IPS-20b (cell line): ENCODE data around the gene OR2C1.

Source experiments
- H3K27ac ChIP-seq: one replicate; pipeline ENCODE4 v1.5.1; 2013; ENCODE audit warnings: low read length
- H3K27me3 ChIP-seq: 2 replicates; pipeline ENCODE4 v1.6.1; 2013; ENCODE audit warnings: mild to moderate bottlenecking, low read length, inconsistent platforms; ENCODE audit not compliant: insufficient read depth
- H3K36me3 ChIP-seq: 2 replicates; pipeline ENCODE4 v1.6.1; 2013; ENCODE audit warnings: low read depth, mild to moderate bottlenecking, inconsistent platforms, low read length, moderate library complexity; ENCODE audit not compliant: insufficient read depth
- H3K4me1 ChIP-seq: 2 replicates; pipeline ENCODE4 v1.6.1; 2013; ENCODE audit warnings: mild to moderate bottlenecking, control low read depth, inconsistent platforms, low read length, moderate library complexity; ENCODE audit not compliant: insufficient read depth
- H3K4me3 ChIP-seq: 2 replicates; pipeline ENCODE4 v1.5.1; 2013; ENCODE audit warnings: mild to moderate bottlenecking, low read length, inconsistent platforms
- H3K9ac ChIP-seq: 2 replicates; pipeline ENCODE4 v1.6.1; 2013; ENCODE audit warnings: low read depth, mild to moderate bottlenecking, inconsistent platforms, low read length, moderate library complexity
- H3K9me3 ChIP-seq: 2 replicates; pipeline ENCODE4 v1.6.1; 2013; ENCODE audit warnings: mild to moderate bottlenecking, low read depth, low read length, inconsistent platforms; ENCODE audit not compliant: insufficient read depth

Gene OR2C1

GRCh38 chr16:3400779-3401688 is 45.3 kb downstream of the OR2C1 start, which contains the start of the genes ZNF174 and ZSCAN32:
TSS of gene ZNF174 (plus strand) at chr16:3401215. CDS start at chr16:3402005, 790 bp downstream.
TSS of gene ZSCAN32 (minus strand) at chr16:3401004. CDS start at chr16:3397557, 3,447 bp downstream.
- Histone ChIP-seq H3K27me3 (no peaks in the 10 kb centered on the region), H3K36me3 (peaks cover 51% of the 10 kb centered on the region), H3K4me1 (no peaks in the 10 kb centered on the region), H3K9me3 (peaks cover 26% of the 10 kb centered on the region; the same call in 1 of the 2 replicates), H3K9ac (peak within 1 kb of the TSS; percentile 86), H3K27ac (no peak within 1 kb of the TSS), H3K4me3 (peak within 1 kb of the TSS; percentile 84)

DNA sequence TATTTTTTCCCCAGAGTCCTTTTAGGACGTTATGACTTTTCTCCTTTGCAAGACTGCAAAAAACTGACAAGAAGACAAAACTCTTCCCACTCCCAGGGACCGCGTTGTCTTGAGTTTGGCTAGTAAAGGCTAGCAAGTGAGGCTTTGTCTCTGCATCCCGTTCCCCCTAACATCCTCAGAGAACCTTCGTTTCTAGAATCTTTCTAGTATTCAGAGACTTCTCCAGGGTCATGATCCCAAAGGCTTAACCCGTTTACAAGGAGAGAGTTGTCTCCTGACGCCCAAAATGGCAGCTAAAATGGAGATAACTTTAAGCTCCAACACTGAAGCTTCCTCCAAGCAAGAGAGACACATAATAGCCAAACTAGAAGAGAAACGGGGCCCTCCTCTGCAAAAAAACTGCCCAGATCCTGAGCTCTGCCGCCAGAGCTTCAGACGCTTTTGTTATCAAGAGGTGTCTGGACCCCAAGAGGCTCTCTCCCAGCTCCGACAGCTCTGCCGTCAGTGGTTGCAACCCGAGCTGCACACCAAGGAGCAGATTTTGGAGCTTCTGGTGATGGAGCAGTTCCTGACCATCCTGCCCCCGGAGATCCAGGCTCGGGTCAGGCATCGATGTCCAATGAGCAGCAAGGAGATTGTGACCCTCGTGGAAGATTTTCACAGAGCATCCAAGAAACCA is 46.2 kb downstream of the OR2C1 start:
- H3K4me1 ChIP-seq = no peaks in the 10 kb centered on the region
- peak overlapping the region; percentile 70; the same call in 1 of the 2 replicates for H3K9ac ChIP-seq
- H3K27me3 ChIP-seq = no peaks in the 10 kb centered on the region
- peak overlapping the region; percentile 84 for H3K4me3 ChIP-seq
- H3K9me3 ChIP-seq = peaks cover 35% of the 10 kb centered on the region
- peaks cover 51% of the 10 kb centered on the region for H3K36me3 ChIP-seq
- H3K27ac ChIP-seq = no peak overlapping the region
